ENCODE measurements around the gene LHFPL6. TPM values are rescaled to one million over a fixed set of nuclear protein-coding genes. Genes with fewer than 3 reads are reported as not detected.

LHFPL6 gene
- total RNA-seq, 4 donors from 2014 or later: 40.2 to 77.5 (median 66.6) TPM

- H3K36me3 ChIP-seq: no peaks in the 10 kb centered on the region
- no peak overlapping the region for H3K4me3 ChIP-seq
- ATAC-seq: no peak
- no peaks in the 10 kb centered on the region for H3K9me3 ChIP-seq
- 60 to 78% methylated on average over 1 of the region's 1 CpG for WGBS, 2 donors (ENCODE audit: low coverage in 1 of 2)
- H3K27me3 ChIP-seq: no peaks in the 10 kb centered on the region
- no peak for TF ChIP-seq POLR2A (IDR thresholded peaks at IDR 0.05)
- no peak for TF ChIP-seq POLR2AphosphoS5 (IDR thresholded peaks at IDR 0.05)
- H3K27ac ChIP-seq: no peak overlapping the region
- H3K4me1 ChIP-seq: peaks cover 0 to 43% (median 7%) of the 10 kb centered on the region in 3 donors
Measured at GRCh38 chr13:39561971-39562370, 41.0 kb downstream of the LHFPL6 start.

DNA sequence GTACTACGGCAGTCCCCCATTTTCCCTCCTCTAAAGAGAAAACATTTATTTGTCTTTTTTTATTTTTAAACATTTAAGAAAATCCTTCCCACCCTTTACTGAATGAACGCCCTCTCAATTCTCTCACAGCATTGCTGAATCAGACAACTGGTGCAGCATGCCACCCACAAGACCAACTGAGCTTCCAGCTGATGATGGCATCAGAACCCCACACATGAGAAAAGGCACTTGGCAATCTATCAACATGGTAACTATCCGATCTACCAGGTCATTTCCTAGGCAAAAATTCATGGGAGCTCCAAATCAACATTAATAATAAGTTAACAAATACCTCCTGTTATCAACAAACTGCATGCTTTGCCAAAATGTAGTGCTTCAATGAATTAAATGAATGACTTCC lies 43.1 kb downstream of the LHFPL6 start:
- no peak for TF ChIP-seq POLR2AphosphoS5 (IDR thresholded peaks at IDR 0.05)
- no peak for TF ChIP-seq EP300 (IDR thresholded peaks at IDR 0.05)
- no peak for TF ChIP-seq CTCF (IDR thresholded peaks at IDR 0.05)
- TF ChIP-seq POLR2A (IDR thresholded peaks at IDR 0.05): no peak
- peaks cover 0 to 28% (median 0%) of the 10 kb centered on the region in 3 donors for H3K4me1 ChIP-seq
- H3K27me3 ChIP-seq: no peaks in the 10 kb centered on the region
- H3K4me3 ChIP-seq: no peak overlapping the region
- no peaks in the 10 kb centered on the region for H3K9me3 ChIP-seq
- no peak overlapping the region for H3K27ac ChIP-seq
- ATAC-seq: no peak
- WGBS, 2 donors (ENCODE audit: low coverage in 1 of 2): 90 to 94% methylated on average over 3 of the region's 3 CpGs
- no peaks in the 10 kb centered on the region for H3K36me3 ChIP-seq

DNA sequence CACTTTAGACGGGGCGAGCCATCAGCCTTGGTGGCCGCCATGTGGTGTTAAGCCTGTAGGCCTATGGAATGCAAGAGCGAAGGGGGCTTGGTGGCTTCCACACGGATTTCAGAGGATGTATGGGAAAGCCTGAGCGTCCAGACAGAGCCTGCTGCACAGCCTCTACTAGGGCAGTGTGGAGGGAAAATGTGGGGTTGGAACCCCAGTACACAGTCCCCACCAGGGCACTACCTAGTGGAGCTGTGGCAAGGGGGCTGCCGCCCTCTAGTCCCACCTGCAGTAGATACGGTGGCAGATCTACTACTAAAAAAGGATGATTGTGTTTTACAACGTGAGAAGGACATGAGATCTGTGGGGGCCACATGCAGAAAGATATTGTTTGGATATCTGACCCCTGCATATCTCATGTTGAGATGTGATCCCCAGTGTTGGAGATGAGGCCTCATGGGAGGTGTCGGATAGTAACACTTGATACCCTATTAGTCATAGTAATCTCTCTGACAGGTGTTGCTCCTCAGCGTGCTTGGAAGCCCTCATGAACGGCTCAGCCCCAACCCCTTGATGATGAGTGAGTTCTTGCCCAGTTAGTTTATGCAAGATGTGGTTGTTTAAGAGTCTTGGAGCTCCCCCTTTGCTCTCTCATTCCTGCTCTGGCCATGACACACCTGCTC lies 45.6 kb downstream of the LHFPL6 start:
- no peak overlapping the region for H3K4me3 ChIP-seq
- peaks cover 0 to 6% (median 0%) of the 10 kb centered on the region in 3 donors for H3K4me1 ChIP-seq
- no peaks in the 10 kb centered on the region for H3K9me3 ChIP-seq
- H3K27ac ChIP-seq: no peak overlapping the region
- peaks cover 0 to 2% of the 10 kb centered on the region in 2 donors for H3K36me3 ChIP-seq
- 100% methylated on average over 2 to 5 of the region's 12 CpGs for WGBS, 2 donors (ENCODE audit: low coverage in 1 of 2)
- no peak for ATAC-seq
- no peak for TF ChIP-seq EP300 (IDR thresholded peaks at IDR 0.05)
- no peak for TF ChIP-seq POLR2AphosphoS5 (IDR thresholded peaks at IDR 0.05)
- TF ChIP-seq POLR2A (IDR thresholded peaks at IDR 0.05): no peak
- TF ChIP-seq CTCF (IDR thresholded peaks at IDR 0.05): no peak
- H3K27me3 ChIP-seq: no peaks in the 10 kb centered on the region

DNA sequence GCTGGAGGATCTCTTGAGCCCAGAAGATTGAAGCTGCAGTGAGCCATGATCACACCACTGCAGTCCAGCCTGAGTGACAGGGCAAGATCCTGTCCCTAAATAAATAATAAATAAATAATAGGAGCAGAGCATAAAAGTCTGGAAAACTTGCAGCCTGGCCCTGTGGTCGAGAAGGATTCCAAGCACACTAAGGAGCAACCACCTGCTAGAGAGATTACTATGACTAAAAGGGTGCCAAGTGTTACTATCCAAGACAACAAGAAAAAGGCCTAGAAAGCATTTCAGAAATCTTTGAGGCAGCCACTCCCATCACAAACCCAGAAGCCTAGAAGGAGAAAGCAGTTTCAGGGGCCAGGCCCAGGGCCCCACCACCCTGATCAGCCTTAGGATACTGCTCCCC lies 46.1 kb downstream of the LHFPL6 start:
- TF ChIP-seq POLR2AphosphoS5 (IDR thresholded peaks at IDR 0.05) (no peak), CTCF (IDR thresholded peaks at IDR 0.05) (no peak), EP300 (IDR thresholded peaks at IDR 0.05) (no peak)
- ATAC-seq: no peak
- Histone ChIP-seq H3K9me3 (no peaks in the 10 kb centered on the region), H3K4me3 (no peak overlapping the region), H3K36me3 (peaks cover 0 to 4% of the 10 kb centered on the region in 2 donors), H3K27ac (no peak overlapping the region), H3K4me1 (peaks cover 0 to 4% (median 0%) of the 10 kb centered on the region in 3 donors), H3K27me3 (no peaks in the 10 kb centered on the region)
- 67% methylated on average over 1 of the region's 1 CpG; no CpG with 5 or more reads in 1 of the 2 donors for WGBS, 2 donors (ENCODE audit: low coverage in 1 of 2)

DNA sequence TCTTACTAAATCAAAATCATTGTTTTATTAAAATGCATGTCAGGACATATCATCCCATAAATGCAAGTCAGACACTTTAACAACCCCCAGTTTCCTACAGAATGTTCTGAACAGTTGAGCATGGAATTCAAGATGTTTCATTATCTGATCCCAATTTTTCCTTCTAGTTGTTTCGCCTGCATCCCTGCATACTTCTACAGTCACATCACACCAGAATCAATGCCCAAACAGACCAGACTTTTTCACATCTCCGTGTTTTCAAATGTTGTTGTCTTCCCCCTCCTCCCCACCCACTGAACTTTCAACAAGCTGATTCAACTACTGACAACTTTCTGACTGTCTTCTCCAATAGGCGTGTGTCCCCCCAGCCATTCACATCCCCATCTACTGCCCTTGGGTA lies 48.6 kb downstream of the LHFPL6 start:
- H3K36me3 ChIP-seq: peaks cover 0 to 4% of the 10 kb centered on the region in 2 donors
- no peak overlapping the region for H3K27ac ChIP-seq
- no peaks in the 10 kb centered on the region for H3K27me3 ChIP-seq
- H3K4me3 ChIP-seq: no peak overlapping the region
- ATAC-seq: no peak
- 67 to 100% methylated on average over 1 to 3 of the region's 3 CpGs for WGBS, 2 donors (ENCODE audit: low coverage in 1 of 2)
- H3K4me1 ChIP-seq: no peaks in the 10 kb centered on the region
- no peaks in the 10 kb centered on the region for H3K9me3 ChIP-seq
- no peak for TF ChIP-seq CTCF (IDR thresholded peaks at IDR 0.05)
- no peak for TF ChIP-seq EP300 (IDR thresholded peaks at IDR 0.05)
- no peak for TF ChIP-seq POLR2A (IDR thresholded peaks at IDR 0.05)
- no peak for TF ChIP-seq POLR2AphosphoS5 (IDR thresholded peaks at IDR 0.05)
